Endothelial cell of umbilical vein (primary cell): Measurements from ENCODE around the gene HCST. TPM values are rescaled to one million over a fixed set of nuclear protein-coding genes. Genes with fewer than 3 reads are reported as not detected.
"Not testable (repeated sequence)": the region's sequence is repeated elsewhere in the genome, so short reads cannot be mapped to it uniquely, and the experiment has no call there.

Experiments
- BruUV-seq: library from RNA; stranded (reverse); fragments of 400-500 nt; replicated peaks from 2 replicates; lab custom pipeline; 2021; lab: Mats Ljungman, UMichigan
- CTCF ChIA-PET: fragments of 300-600, 350-600 bp; sonication (Branson Sonifier 250); formaldehyde crosslinking; loops from one replicate; lab custom pipeline; 2021; ENCODE audit warnings: antibody characterized with exemption, inconsistent platforms; lab: Charles Lee
- POLR2A ChIA-PET: fragments of 300-600, 350-600 bp; sonication (Branson Sonifier 250); formaldehyde crosslinking; loops from one replicate; lab custom pipeline; 2021; ENCODE audit warnings: antibody characterized with exemption, inconsistent platforms; lab: Charles Lee
- DNase-seq: peaks from one replicate; pipeline ENCODE4 v3.0.0-alpha.2; 2011; ENCODE audit warnings: low read depth, low spot score
- FAIRE-seq: peaks from 2 replicates; lab custom pipeline; 2011; peaks lifted over from hg19 to GRCh38; lab: Jason Lieb, UNC
- H2AFZ ChIP-seq: 2 replicates; pipeline ENCODE4 v1.6.0; 2012; ENCODE audit warnings: low read depth, low read length, control low read depth, inconsistent platforms
- H3K27ac ChIP-seq: 2 replicates; pipeline ENCODE4 v1.5.1; 2011; ENCODE audit warnings: low read depth, mild to moderate bottlenecking, control low read depth, low read length, moderate library complexity; ENCODE audit not compliant: insufficient read depth
- H3K27me3 ChIP-seq, 2 experiments: 2 replicates each; pipeline versions ENCODE4 v1.6.0 to v1.6.1; 2011; ENCODE audit warnings: low read length in 2 of 2, mixed read lengths in 1 of 2; ENCODE audit not compliant: control insufficient read depth in 2 of 2, insufficient read depth in 2 of 2
- H3K36me3 ChIP-seq, 2 experiments: 2 replicates in 1 of 2; 3 replicates in 1 of 2; pipeline ENCODE4 v1.5.1; 2011; ENCODE audit warnings: low read length in 2 of 2, mild to moderate bottlenecking in 1 of 2, moderate library complexity in 1 of 2; ENCODE audit not compliant: control insufficient read depth in 2 of 2, insufficient read depth in 2 of 2; ENCODE audit errors: extremely low read depth in 1 of 2
- H3K4me1 ChIP-seq: 3 replicates; pipeline ENCODE4 v1.5.1; 2011; ENCODE audit warnings: mild to moderate bottlenecking, low read length; ENCODE audit not compliant: control insufficient read depth, insufficient read depth; ENCODE audit errors: extremely low read depth
- H3K4me2 ChIP-seq: 2 replicates; pipeline ENCODE4 v1.6.1; 2011; ENCODE audit warnings: low read length, control low read depth, mixed read lengths; ENCODE audit not compliant: insufficient read depth
- H3K4me3 ChIP-seq, 3 experiments: fragments of 200-600 bp in 1 of 3; sonication (generic), shearing (Covaris generic) in 1 of 3; replicated peaks in 1 of 3; 2 replicates each; pipeline ENCODE4 v1.5.1; 2011 to 2016; ENCODE audit warnings: control low read depth in 3 of 3, low read length in 3 of 3, mild to moderate bottlenecking in 2 of 3, inconsistent platforms in 1 of 3, low read depth in 1 of 3, moderate library complexity in 1 of 3; ENCODE audit not compliant: insufficient read depth in 1 of 3
- H3K79me2 ChIP-seq: 2 replicates; pipeline ENCODE4 v1.6.0; 2012; ENCODE audit warnings: low read length, inconsistent platforms; ENCODE audit not compliant: control insufficient read depth, insufficient read depth
- H3K9ac ChIP-seq: replicated peaks from 2 replicates; pipeline ENCODE3; 2011; ENCODE audit warnings: low read length, control low read depth; ENCODE audit not compliant: insufficient read depth; ENCODE audit errors: extremely low read depth
- H3K9me1 ChIP-seq: replicated peaks from 3 replicates; pipeline ENCODE4 v1.6.0; 2011; ENCODE audit warnings: mild to moderate bottlenecking, low read length; ENCODE audit not compliant: control insufficient read depth, insufficient read depth; ENCODE audit errors: extremely low read depth
- H3K9me3 ChIP-seq: replicated peaks from 2 replicates; pipeline ENCODE4 v1.5.1; 2012; ENCODE audit warnings: low read length, inconsistent platforms; ENCODE audit not compliant: control insufficient read depth, insufficient read depth
- H4K20me1 ChIP-seq: replicated peaks from 2 replicates; pipeline ENCODE3; 2011; ENCODE audit warnings: mild to moderate bottlenecking, low read length; ENCODE audit not compliant: control insufficient read depth, insufficient read depth; ENCODE audit errors: extremely low read depth
- CTCF ChIP-seq, 2 donors: IDR thresholded peaks; 1 replicate in 1 of 2; 2 replicates in 1 of 2; pipeline ENCODE4 v1.5.1; 2011; ENCODE audit warnings: low read length in 2 of 2, mild to moderate bottlenecking in 2 of 2, moderate library complexity in 2 of 2, control low read depth in 1 of 2, inconsistent platforms in 1 of 2, low read depth in 1 of 2; ENCODE audit not compliant: insufficient read depth in 1 of 2; ENCODE audit errors: extremely low read depth in 1 of 2
- EZH2 ChIP-seq: IDR thresholded peaks from 2 replicates; pipeline ENCODE4 v1.6.1; 2012; ENCODE audit warnings: borderline replicate concordance, low read depth, mild to moderate bottlenecking, moderate library complexity, low read length, inconsistent platforms; ENCODE audit not compliant: severe bottlenecking
- FOS ChIP-seq: IDR thresholded peaks from 2 replicates; pipeline ENCODE4 v1.6.1; 2011; ENCODE audit warnings: mild to moderate bottlenecking, low read length, moderate library complexity, borderline replicate concordance; ENCODE audit not compliant: insufficient read depth
- GATA2 ChIP-seq: IDR thresholded peaks from 2 replicates; pipeline ENCODE4 v1.7.0; 2011; ENCODE audit warnings: low read depth, mild to moderate bottlenecking, moderate library complexity, mixed read lengths, low read length; ENCODE audit not compliant: insufficient read length, insufficient read depth
- JUN ChIP-seq: IDR thresholded peaks from 2 replicates; pipeline ENCODE4 v1.6.1; 2011; ENCODE audit warnings: borderline replicate concordance, low read depth; ENCODE audit not compliant: insufficient read length, insufficient read depth
- MAX ChIP-seq: IDR thresholded peaks from 2 replicates; pipeline ENCODE4 v1.6.1; 2011; ENCODE audit not compliant: insufficient read depth, insufficient read length
- MYC ChIP-seq: IDR thresholded peaks from one replicate; pipeline ENCODE4 v1.6.1; 2011; ENCODE audit warnings: mild to moderate bottlenecking, low read depth, low read length
- POLR2A ChIP-seq: IDR thresholded peaks from 2 replicates; pipeline ENCODE4 v1.6.1; 2012; ENCODE audit warnings: low read depth, mild to moderate bottlenecking, control low read depth, low read length
- POLR2AphosphoS5 ChIP-seq: IDR thresholded peaks from 2 replicates; pipeline ENCODE4 v1.6.1; 2012; ENCODE audit warnings: low read depth, mild to moderate bottlenecking, control low read depth, low read length, moderate library complexity; ENCODE audit not compliant: insufficient read depth
- dilution Hi-C: fragments of 300-500 bp; cut with MboI; formaldehyde crosslinking; loops from one replicate; pipeline ENCODE4 v1.15.0; 2019; ENCODE audit warnings: low sequenced_read_pairs; ENCODE audit not compliant: extremely low pct_ligation_motif_present
- intact Hi-C: fragments of 100-400 bp; cut with micrococcal nuclease; formaldehyde crosslinking; loops from one replicate; pipeline ENCODE4 v1.10.0; 2022
- polyA plus RNA-seq, 4 experiments: library from polyadenylated mRNA; depleted of rRNA in 3 of 4; stranded (reverse) in 3 of 4; unstranded in 1 of 4; fragments of >200 nt; gene quantifications; 2 replicates each; pipeline versions ENCODE4 v1.2.1 to v1.2.3, GENCODE V29; 2011 to 2012; ENCODE audit warnings: missing spikeins in 1 of 4
- total RNA-seq: library from RNA; stranded (reverse); gene quantifications from 2 replicates; pipeline ENCODE4 v1.2.3, GENCODE V29; 2021

Gene HCST
- total and polyA plus RNA-seq, 2 donors (not counting 3 experiments of a cell fraction or from before 2014, with no cell fraction given): not detected

GRCh38 chr19:35891819-35892218, 10.5 kb upstream of the HCST start:
- BruUV-seq, H3K9me3 ChIP-seq, FAIRE-seq, H3K4me3 ChIP-seq, H3K27me3 ChIP-seq, H3K9ac ChIP-seq, H3K27ac ChIP-seq, POLR2A ChIA-PET, H2AFZ ChIP-seq, DNase-seq, H3K79me2 ChIP-seq, dilution Hi-C loops, H3K4me2 ChIP-seq, H3K9me1 ChIP-seq, intact Hi-C loops, H4K20me1 ChIP-seq, H3K4me1 ChIP-seq: not testable (repeated sequence)
- peaks cover 0 to 24% of the 10 kb centered on the region in 2 experiments for H3K36me3 ChIP-seq
- CTCF ChIA-PET: interaction anchor here (0.8 to 1.2 kb wide), 3 partner anchors 8 to 39 kb away, joined by 3 read pairs; no protein-coding TSS in a partner anchor

GRCh38 chr19:35894342-35894741, 8.0 kb upstream of the HCST start:
- no peaks in the 10 kb centered on the region for H3K9me1 ChIP-seq
- ChIA-PET POLR2A (no interaction called here), CTCF (interaction anchor here (0.7 to 1.1 kb wide), 3 partner anchors 11 to 20 kb away, joined by 3 read pairs; no protein-coding TSS in a partner anchor)
- no peak for TF ChIP-seq GATA2
- TF ChIP-seq POLR2AphosphoS5: no peak
- TF ChIP-seq JUN: no peak
- TF ChIP-seq POLR2A: no peak
- no peak for TF ChIP-seq CTCF (IDR thresholded peaks at IDR 0.05; ENCODE audit: extremely low read depth in 1 of 2, insufficient read depth in 1 of 2, low read depth in 1 of 2, low read length in 2 of 2)
- TF ChIP-seq MAX: no peak
- no peak for TF ChIP-seq MYC
- no peak for TF ChIP-seq EZH2
- TF ChIP-seq FOS: no peak
- no peak overlapping the region for H3K4me3 ChIP-seq
- H3K36me3 ChIP-seq: peaks cover 0 to 20% of the 10 kb centered on the region in 2 experiments
- DNase-seq (no peak), FAIRE-seq (no peak)
- H3K79me2 ChIP-seq: peaks cover 2% of the 10 kb centered on the region
- H3K4me1 ChIP-seq: peaks cover 10% of the 10 kb centered on the region
- no peak overlapping the region for H3K27ac ChIP-seq
- BruUV-seq: no TSS peak
- H2AFZ ChIP-seq: no peak overlapping the region
- H3K4me2 ChIP-seq: no peak overlapping the region
- dilution Hi-C loops (no loop called here), intact Hi-C loops (no loop called here)
- no peaks in the 10 kb centered on the region for H3K9me3 ChIP-seq
- H3K27me3 ChIP-seq: no peaks in the 10 kb centered on the region
- H3K9ac ChIP-seq: no peak overlapping the region
- no peaks in the 10 kb centered on the region for H4K20me1 ChIP-seq
